Activated naive CD4-positive, alpha-beta T cell treated with anti-CD3 and anti-CD28 coated beads, Interleukin-2, amount 50 U/mL, for 72 hours (primary cell): ENCODE data around the gene HDAC9. TPM values are rescaled to one million over a fixed set of nuclear protein-coding genes. Genes with fewer than 3 reads are reported as not detected.
"Not testable (repeated sequence)": the region's sequence is repeated elsewhere in the genome, so short reads cannot be mapped to it uniquely, and the experiment has no call there.

Experiments
- ATAC-seq, 2 donors: fragments of 150-1000 bp; cut with Tn5 transposase; 2 replicates each; pipeline ENCODE4 v1.10.0; 2021; ENCODE audit warnings: mild to moderate bottlenecking in 2 of 2, moderate library complexity in 2 of 2
- DNase-seq, 2 donors: peaks; one replicate each; pipeline ENCODE4 v3.0.0; 2021 to 2022; ENCODE audit warnings: low spot score in 2 of 2
- H3K27ac Mint-ChIP-seq, 2 donors: one replicate each; pipeline ENCODE4 v1.8.0; 2022; ENCODE audit warnings: mild to moderate bottlenecking in 2 of 2, mixed read lengths in 2 of 2
- H3K36me3 Mint-ChIP-seq, 2 donors: one replicate each; pipeline ENCODE4 v1.8.0; 2022; ENCODE audit warnings: mixed read lengths in 2 of 2
- H3K9me3 Mint-ChIP-seq, 2 donors: one replicate each; pipeline ENCODE4 v1.8.0; 2022; ENCODE audit warnings: mixed read lengths in 2 of 2
- total RNA-seq, 2 donors: library from RNA; stranded (reverse); gene quantifications; one replicate each; pipeline ENCODE4 v1.2.3, GENCODE V29; 2022

The HDAC9 gene
- total RNA-seq, 2 donors from 2014 or later: 0.32 to 0.84 TPM

DNA sequence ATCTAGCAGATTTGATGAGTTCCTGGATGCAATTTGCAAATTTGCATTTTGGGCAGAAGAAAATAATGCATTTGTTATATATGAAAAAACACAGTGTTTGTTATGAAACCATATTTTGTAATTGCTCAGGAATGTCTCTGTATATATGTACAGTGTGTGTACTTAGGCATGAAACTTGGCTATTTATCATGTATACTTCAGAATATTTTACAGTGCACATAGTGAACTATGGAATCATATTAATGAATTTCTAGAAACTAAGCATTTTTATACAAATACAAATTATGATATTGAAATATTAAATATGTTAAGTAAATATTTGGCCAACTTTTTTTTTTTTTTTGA, 514.4 kb downstream of the HDAC9 start:
- Mint-ChIP-seq H3K27ac (no peak overlapping the region), H3K36me3 (no peaks in the 10 kb centered on the region), H3K9me3 (peaks cover 8 to 10% of the 10 kb centered on the region in 2 donors)
- ATAC-seq (no peak), DNase-seq (no peak)

DNA sequence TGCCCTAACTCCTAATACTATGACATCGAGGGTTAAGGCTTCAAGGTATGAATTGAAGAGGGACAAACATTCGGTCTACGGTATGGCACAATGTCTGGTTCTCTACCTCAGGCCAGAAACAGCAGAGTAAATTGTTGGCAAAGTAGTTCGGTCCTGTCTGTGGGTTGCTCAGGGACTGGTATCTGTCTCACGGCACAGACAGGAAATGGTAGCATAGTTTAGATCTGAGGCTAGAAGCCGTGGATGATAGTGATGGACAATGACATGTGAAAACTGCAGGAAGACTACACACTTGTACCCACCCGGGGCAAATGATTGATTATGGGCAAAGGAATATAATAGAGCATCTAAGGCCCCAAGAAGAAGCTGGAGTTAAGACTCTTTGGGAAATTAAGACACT, 515.7 kb downstream of the HDAC9 start:
- no peak overlapping the region for H3K27ac Mint-ChIP-seq
- H3K9me3 Mint-ChIP-seq: peaks cover 15 to 17% of the 10 kb centered on the region in 2 donors
- ATAC-seq (no peak), DNase-seq (no peak)
- H3K36me3 Mint-ChIP-seq: peaks cover 0 to 2% of the 10 kb centered on the region in 2 donors

- peaks cover 0 to 7% of the 10 kb centered on the region in 2 donors for H3K36me3 Mint-ChIP-seq
- peaks cover 27 to 31% of the 10 kb centered on the region in 2 donors for H3K9me3 Mint-ChIP-seq
- ATAC-seq: no peak
- H3K27ac Mint-ChIP-seq: no peak overlapping the region
- no peak for DNase-seq
Measured at GRCh38 chr7:19015098-19015497, 519.5 kb downstream of the HDAC9 start.

DNA sequence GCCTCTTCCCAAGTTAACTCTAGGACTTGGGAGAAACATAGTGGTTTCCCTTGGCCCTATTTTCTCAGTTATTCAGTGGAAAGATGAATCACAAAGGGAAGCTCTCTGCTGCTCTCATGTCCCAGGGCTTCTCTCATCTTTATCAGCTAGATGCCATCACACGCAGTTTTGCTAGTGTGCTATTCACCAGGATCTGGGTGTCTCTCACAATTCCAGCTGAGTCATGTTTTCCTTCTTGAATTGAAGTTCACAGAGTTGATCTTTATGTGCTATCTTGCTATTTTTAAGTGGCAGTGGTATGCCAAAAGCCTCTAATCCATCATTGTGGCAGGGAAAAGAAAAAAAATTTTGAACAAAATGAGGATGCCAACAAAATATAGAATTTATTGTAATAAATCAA, 520.6 kb downstream of the HDAC9 start:
- Mint-ChIP-seq H3K36me3 (peaks cover 0 to 7% of the 10 kb centered on the region in 2 donors), H3K9me3 (peaks cover 26 to 29% of the 10 kb centered on the region in 2 donors), H3K27ac (no peak overlapping the region)
- ATAC-seq (no peak), DNase-seq (no peak)

DNA sequence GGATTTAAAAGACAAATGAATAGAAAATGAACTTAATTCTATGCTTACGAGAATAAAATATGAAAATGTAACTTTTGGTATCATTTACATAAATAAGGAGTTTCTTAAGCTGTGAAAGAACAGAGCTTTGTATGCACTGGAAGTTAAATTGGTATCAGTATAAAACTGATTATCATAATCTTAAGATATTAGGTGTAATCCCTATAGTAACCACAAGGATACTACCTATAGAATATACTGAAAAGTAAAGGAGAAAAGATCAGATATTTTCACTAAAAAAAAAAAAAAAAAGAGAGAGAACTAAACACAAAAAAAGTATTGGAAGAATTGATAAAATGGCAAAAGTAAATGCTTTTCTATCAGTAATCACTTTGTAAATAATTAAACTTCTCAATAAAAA, 521.8 kb downstream of the HDAC9 start:
- ATAC-seq: no peak
- Mint-ChIP-seq H3K9me3 (peaks cover 26 to 27% of the 10 kb centered on the region in 2 donors), H3K36me3 (peaks cover 0 to 7% of the 10 kb centered on the region in 2 donors), H3K27ac (no peak overlapping the region)
- no peak for DNase-seq

DNA sequence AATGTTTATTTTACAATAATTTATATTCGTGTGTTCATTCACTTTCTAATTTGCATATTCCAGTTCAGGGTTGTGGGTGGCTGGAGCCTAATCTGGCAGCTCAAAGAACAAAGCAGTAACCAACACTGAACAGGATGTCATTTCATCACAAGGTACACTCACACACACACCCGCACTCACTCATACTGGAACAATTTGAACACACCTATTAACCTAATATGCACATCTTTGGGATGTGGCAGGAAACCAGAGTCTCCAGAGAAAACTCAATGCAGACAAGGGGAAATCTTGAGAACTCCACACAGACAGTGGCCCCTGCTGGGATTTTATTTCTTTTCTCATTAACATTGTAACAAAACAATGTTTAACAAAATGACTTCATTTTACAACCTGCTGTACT, 524.5 kb downstream of the HDAC9 start:
- Mint-ChIP-seq H3K9me3 (peaks cover 21 to 30% of the 10 kb centered on the region in 2 donors), H3K27ac (no peak overlapping the region), H3K36me3 (peaks cover 0 to 7% of the 10 kb centered on the region in 2 donors)
- no peak for ATAC-seq
- DNase-seq: no peak

DNA sequence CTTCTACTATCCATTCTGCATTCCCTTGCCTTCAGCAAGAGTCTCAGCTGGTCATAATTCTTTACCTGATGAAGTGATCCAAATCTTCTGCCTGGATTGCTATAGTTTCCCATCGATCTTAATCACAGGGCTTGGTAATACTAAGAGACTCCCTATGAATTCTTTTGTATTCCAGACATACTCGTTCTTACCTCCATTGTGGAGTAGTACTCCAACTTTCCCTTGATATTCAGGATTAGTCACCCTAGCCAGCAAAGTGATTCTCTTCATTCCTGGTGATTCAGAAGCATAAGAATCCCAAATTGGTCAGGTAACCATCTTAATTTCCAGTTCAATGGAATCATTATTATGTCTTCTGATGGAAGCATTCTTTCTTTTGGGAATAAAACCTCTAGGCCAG, 525.2 kb downstream of the HDAC9 start:
- DNase-seq (no peak), ATAC-seq (no peak)
- H3K9me3 Mint-ChIP-seq: peaks cover 19 to 28% of the 10 kb centered on the region in 2 donors
- H3K27ac Mint-ChIP-seq: no peak overlapping the region
- peaks cover 0 to 7% of the 10 kb centered on the region in 2 donors for H3K36me3 Mint-ChIP-seq

GRCh38 chr7:19023477-19023876, 527.9 kb downstream of the HDAC9 start:
- Mint-ChIP-seq H3K36me3 (no peaks in the 10 kb centered on the region), H3K27ac (no peak overlapping the region), H3K9me3 (peaks cover 2 to 18% of the 10 kb centered on the region in 2 donors)
- DNase-seq (no peak), ATAC-seq (no peak)

GRCh38 chr7:19024261-19024660, 528.7 kb downstream of the HDAC9 start:
- no peak for DNase-seq
- no peak for ATAC-seq
- peaks cover 0 to 18% of the 10 kb centered on the region in 2 donors for H3K9me3 Mint-ChIP-seq
- H3K27ac Mint-ChIP-seq: no peak overlapping the region
- no peaks in the 10 kb centered on the region for H3K36me3 Mint-ChIP-seq

DNA sequence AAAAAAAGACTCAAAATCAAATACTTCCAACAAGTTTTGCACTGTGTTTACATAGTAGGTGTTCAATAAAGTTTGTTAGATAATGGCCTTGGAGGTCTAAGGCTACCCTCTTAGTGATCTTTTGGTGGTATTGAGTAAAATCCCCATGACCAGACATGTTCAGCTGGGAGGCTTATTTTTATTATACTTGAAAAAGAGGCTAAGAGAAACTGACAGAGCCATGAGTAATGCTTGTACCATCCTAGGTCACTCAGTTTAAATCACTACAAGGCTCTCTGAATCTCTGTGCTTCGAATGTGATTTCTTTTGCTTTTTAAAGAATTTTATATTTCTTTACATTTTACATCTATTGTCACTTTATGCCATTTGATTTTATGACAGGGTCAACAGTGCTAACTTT, 531.3 kb downstream of the HDAC9 start:
- peaks cover 0 to 16% of the 10 kb centered on the region in 2 donors for H3K9me3 Mint-ChIP-seq
- H3K27ac Mint-ChIP-seq: no peak overlapping the region
- H3K36me3 Mint-ChIP-seq: no peaks in the 10 kb centered on the region
- DNase-seq (no peak), ATAC-seq (no peak)

GRCh38 chr7:19030281-19030680, 534.7 kb downstream of the HDAC9 start:
- ATAC-seq (no peak), DNase-seq (no peak)
- H3K9me3 Mint-ChIP-seq: peaks cover 3 to 6% of the 10 kb centered on the region in 2 donors
- H3K36me3 Mint-ChIP-seq: no peaks in the 10 kb centered on the region
- no peak overlapping the region for H3K27ac Mint-ChIP-seq

GRCh38 chr7:19032942-19033341, 537.4 kb downstream of the HDAC9 start:
- peaks cover 0 to 20% of the 10 kb centered on the region in 2 donors for H3K36me3 Mint-ChIP-seq
- not testable (repeated sequence) for H3K27ac Mint-ChIP-seq, DNase-seq, ATAC-seq
- H3K9me3 Mint-ChIP-seq: peaks cover 7 to 17% of the 10 kb centered on the region in 2 donors

DNA sequence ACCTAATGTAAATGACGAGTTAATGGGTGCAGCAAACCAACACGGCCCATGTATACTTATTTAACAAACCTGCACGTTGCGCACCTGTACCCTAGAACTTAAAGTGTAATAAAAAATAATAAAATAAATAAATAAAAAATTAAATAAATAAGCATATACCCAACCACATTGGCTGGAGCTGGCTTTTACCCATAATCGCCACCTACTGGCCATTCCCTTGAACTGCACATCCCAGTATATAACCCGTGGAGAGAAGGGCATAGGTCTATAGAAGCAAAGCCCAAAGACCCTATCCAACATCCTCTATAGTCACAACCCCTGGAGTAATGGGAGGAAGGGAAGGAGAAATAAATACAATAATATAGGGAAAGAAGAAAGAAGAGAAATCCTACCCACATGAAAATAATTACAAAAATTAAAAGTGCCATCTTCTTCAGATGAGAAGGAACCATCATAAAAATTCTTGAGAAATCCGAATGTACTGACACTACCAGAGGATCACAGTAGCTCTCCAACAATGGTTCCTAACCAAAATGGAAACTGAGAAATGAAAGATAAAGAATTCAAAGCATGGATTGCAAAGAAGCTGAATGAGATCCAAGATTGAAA, 556.3 kb downstream of the HDAC9 start:
- Mint-ChIP-seq H3K36me3 (no peaks in the 10 kb centered on the region), H3K27ac (no peak overlapping the region), H3K9me3 (peaks cover 10 to 13% of the 10 kb centered on the region in 2 donors)
- no peak for ATAC-seq
- peak in 1 of 2 donors; percentile 31 for DNase-seq
